Prostate gland (tissue), 2 donors: ENCODE data around the gene BAIAP3. TPM values are rescaled to one million over a fixed set of nuclear protein-coding genes. Genes with fewer than 3 reads are reported as not detected.

Experiments used
- DNase-seq: peaks from one replicate; pipeline ENCODE4 v3.0.0-alpha.2; 2019; ENCODE audit warnings: low spot score
- H3K27ac ChIP-seq, 2 donors: fragments of 200-600 bp; sonication (generic); 2 replicates each; pipeline ENCODE4 v1.5.1; 2017 to 2019
- H3K27me3 ChIP-seq: fragments of 200-600 bp; sonication (generic); replicated peaks from 2 replicates; pipeline ENCODE4 v1.5.1; 2019; ENCODE audit not compliant: insufficient read depth
- H3K36me3 ChIP-seq, 2 donors: fragments of 200-600 bp; sonication (generic); 1 replicate in 1 of 2; 2 replicates in 1 of 2; pipeline versions ENCODE4 v1.5.1 to v1.8.1; 2017 to 2019
- H3K4me1 ChIP-seq: fragments of 200-600 bp; sonication (generic); replicated peaks from 2 replicates; pipeline ENCODE4 v1.5.1; 2019
- H3K4me3 ChIP-seq, 2 donors: fragments of 200-600 bp; sonication (generic); 2 replicates each; pipeline ENCODE4 v1.5.1; 2017 to 2019
- H3K9me3 ChIP-seq: fragments of 200-600 bp; sonication (generic); 2 replicates; pipeline ENCODE4 v1.5.1; 2017
- POLR2A ChIP-seq: fragments of 450-650 bp; IDR thresholded peaks from one replicate; pipeline ENCODE4 v1.6.1; 2016; ENCODE audit warnings: antibody characterized with exemption, mild to moderate bottlenecking
- POLR2AphosphoS5 ChIP-seq: sonication (generic); formaldehyde crosslinking; IDR thresholded peaks from one replicate; pipeline ENCODE4 v1.6.1; 2017; ENCODE audit warnings: antibody characterized with exemption
- WGBS: methylation state at CpG from one replicate; pipeline ENCODE4 v1.1.5; 2018; 5-methylcytosine and 5-hydroxymethylcytosine counted together
- intact Hi-C: fragments of 100-400 bp; cut with DNase I; formaldehyde crosslinking; loops from one replicate; pipeline ENCODE4 v1.14.2; 2022
- total RNA-seq, 2 donors: library from RNA; depleted of rRNA; stranded (reverse); fragments of >200 nt; gene quantifications; one replicate each; pipeline ENCODE4 v1.1.0, GENCODE V29; 2016
- TF ChIP-seq, protein P1 (sequence below), 4 experiments: fragments of 200-600 bp in 2 of 4; fragments of 450-650 bp in 2 of 4; sonication (generic) in 2 of 4; IDR thresholded peaks; 1 replicate in 3 of 4; 2 replicates in 1 of 4; pipeline ENCODE4 v1.5.1; 2016 to 2019; ENCODE audit warnings: antibody characterized with exemption in 4 of 4, mild to moderate bottlenecking in 2 of 4, moderate library complexity in 2 of 4

Gene BAIAP3
- total RNA-seq, 2 donors from 2014 or later = 12.1 to 41.6 TPM

DNA sequence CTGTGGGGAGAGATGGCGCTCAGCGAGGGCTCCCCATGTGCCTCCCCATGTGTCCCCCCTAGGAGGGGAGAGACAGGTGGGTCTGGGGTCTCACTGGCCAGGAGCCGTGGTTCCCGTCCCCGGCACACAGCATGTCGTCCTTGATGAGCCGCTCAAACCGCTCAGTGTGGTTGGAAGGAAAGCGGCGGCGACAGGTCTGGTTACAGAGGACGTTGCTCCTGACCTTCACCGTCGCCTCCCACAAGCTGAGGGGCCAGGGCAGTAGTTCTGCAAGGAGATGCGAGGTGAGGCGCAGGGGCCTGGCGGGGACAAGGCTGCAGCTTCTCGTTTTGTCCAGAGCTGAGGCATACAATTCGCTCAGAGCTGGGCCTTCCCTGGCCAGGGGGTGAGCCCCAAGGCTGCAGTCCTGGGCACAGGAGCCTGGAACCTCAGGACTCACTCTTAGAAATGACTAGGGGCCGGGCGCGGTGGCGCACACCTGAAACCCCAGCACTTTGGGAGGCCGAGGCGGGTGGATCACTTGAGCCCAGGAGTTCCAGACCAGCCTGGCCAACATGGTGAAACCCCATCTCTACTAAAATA lies 46.8 kb upstream of the BAIAP3 start:
- Histone ChIP-seq H3K27ac (no peak overlapping the region), H3K4me1 (no peaks in the 10 kb centered on the region), H3K9me3 (no peaks in the 10 kb centered on the region), H3K36me3 (no peaks in the 10 kb centered on the region), H3K27me3 (peaks cover 28% of the 10 kb centered on the region), H3K4me3 (no peak overlapping the region)
- 82% methylated on average over 25 of the region's 25 CpGs for WGBS
- no peak for DNase-seq
- TF ChIP-seq POLR2AphosphoS5 (no peak), POLR2A (no peak)
- TF ChIP-seq, protein P1, sequence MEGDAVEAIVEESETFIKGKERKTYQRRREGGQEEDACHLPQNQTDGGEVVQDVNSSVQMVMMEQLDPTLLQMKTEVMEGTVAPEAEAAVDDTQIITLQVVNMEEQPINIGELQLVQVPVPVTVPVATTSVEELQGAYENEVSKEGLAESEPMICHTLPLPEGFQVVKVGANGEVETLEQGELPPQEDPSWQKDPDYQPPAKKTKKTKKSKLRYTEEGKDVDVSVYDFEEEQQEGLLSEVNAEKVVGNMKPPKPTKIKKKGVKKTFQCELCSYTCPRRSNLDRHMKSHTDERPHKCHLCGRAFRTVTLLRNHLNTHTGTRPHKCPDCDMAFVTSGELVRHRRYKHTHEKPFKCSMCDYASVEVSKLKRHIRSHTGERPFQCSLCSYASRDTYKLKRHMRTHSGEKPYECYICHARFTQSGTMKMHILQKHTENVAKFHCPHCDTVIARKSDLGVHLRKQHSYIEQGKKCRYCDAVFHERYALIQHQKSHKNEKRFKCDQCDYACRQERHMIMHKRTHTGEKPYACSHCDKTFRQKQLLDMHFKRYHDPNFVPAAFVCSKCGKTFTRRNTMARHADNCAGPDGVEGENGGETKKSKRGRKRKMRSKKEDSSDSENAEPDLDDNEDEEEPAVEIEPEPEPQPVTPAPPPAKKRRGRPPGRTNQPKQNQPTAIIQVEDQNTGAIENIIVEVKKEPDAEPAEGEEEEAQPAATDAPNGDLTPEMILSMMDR (IDR thresholded peaks at IDR 0.05) = no peak
- intact Hi-C loops = no loop called here

DNA sequence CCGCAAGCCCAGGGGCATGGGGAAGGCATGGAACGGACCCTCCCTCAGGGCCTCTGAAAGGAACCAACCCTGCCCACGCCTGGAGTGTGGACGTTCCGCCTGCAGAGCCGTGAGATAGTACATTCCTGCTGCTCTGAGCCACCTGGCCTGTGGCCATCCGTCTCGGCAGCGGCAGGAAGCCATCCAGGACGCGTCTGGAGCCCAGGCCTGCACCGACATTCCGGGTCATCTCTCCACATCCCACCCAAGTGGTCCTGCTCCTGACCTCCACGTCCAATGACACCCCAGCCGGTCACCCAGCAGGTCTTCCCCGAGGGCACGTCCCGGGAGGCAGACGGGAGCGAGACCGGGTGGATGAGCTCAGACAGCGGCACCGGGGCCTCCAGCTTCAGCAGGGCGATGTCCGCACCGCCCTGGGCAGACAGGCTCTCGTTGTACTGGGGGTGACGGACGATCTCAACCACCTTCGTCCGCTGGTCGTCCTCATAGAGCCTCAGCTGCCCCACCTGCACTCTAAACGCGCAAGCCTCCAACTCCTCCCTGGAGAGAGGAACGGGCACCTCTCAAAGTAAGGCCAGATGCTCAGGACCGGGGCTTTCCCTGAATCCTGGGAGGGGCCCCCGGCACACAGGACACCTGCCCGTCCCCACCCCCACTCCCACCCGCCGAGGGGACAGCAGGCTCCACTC lies 45.3 kb upstream of the BAIAP3 start:
- Histone ChIP-seq H3K4me1 (no peaks in the 10 kb centered on the region), H3K9me3 (no peaks in the 10 kb centered on the region), H3K27me3 (peaks cover 29% of the 10 kb centered on the region), H3K4me3 (no peak overlapping the region), H3K36me3 (no peaks in the 10 kb centered on the region), H3K27ac (no peak overlapping the region)
- intact Hi-C loops = no loop called here
- DNase-seq = no peak
- TF ChIP-seq POLR2AphosphoS5 = no peak
- TF ChIP-seq, protein P1 (IDR thresholded peaks at IDR 0.05) = no peak
- TF ChIP-seq POLR2A = no peak
- WGBS = 47% methylated on average over 40 of the region's 40 CpGs

DNA sequence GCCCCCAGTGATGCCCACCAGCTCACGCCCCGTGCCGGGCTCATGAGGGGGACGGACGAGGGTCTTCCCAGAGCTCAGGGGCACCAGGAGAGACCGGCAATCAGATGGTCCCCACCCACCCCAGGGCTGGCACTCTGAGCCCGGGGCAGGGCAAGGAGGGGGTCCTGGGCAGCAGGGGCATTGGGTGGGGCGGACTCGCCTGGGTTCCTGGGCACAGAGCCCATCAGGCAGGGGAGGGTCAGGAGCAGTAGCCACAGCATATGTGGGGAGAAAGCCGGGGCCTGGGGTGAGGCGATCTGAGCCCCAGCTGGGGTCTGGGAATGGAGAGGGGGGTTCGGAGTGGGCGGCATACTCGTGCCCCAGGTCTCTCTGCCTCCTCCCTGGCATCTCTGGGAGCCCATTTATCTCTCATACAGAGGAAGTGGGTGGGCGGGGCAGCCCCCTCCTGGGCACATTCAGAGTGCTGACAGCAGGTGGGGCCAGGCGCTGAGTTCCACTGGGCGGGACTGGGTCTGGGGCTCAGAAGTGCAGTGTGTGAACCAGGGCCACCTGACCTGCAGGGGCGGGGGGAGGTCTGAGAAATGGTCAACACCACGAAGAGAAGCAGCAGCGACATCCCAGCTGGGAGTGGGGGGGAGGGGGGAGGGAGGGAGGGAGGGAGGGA lies 44.5 kb upstream of the BAIAP3 start:
- no peaks in the 10 kb centered on the region for H3K9me3 ChIP-seq
- H3K27ac ChIP-seq = no peak overlapping the region
- TF ChIP-seq POLR2AphosphoS5 (no peak), POLR2A (no peak)
- TF ChIP-seq, protein P1 (IDR thresholded peaks at IDR 0.05) = no peak
- intact Hi-C loops = no loop called here
- no peak overlapping the region for H3K4me3 ChIP-seq
- DNase-seq = no peak
- WGBS = 43% methylated on average over 16 of the region's 20 CpGs
- H3K36me3 ChIP-seq = no peaks in the 10 kb centered on the region
- H3K4me1 ChIP-seq = no peaks in the 10 kb centered on the region
- peaks cover 28% of the 10 kb centered on the region for H3K27me3 ChIP-seq

DNA sequence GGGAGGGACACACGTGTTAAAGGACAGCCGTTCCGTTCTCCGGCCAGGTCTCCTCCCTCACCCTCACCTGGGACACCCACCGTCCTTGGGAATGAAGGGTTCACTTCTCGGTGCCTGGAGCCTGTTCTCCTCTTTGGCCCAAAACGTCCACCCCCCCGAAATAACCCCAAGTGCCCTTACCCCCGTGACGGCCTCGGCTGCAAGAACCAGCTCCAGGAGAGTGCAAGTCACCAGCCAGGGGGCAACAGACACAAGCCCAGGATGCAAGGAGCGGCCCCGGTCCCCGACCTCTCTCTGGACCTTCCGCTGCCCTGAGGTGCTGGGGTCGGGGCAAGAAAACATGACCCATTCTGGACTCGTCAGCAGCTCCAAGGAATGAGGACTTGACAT lies 44.0 kb upstream of the BAIAP3 start:
- H3K9me3 ChIP-seq = no peaks in the 10 kb centered on the region
- H3K4me3 ChIP-seq = no peak overlapping the region
- H3K27ac ChIP-seq = no peak overlapping the region
- intact Hi-C loops = no loop called here
- H3K36me3 ChIP-seq = no peaks in the 10 kb centered on the region
- TF ChIP-seq, protein P1 (IDR thresholded peaks at IDR 0.05) = no peak
- TF ChIP-seq POLR2AphosphoS5 (no peak), POLR2A (no peak)
- peaks cover 26% of the 10 kb centered on the region for H3K27me3 ChIP-seq
- no peaks in the 10 kb centered on the region for H3K4me1 ChIP-seq
- no peak for DNase-seq
- 19% methylated on average over 11 of the region's 17 CpGs for WGBS
